GM19023 (cell line): Measurements from ENCODE around the gene ZNF609.

Experiments used
- ATAC-seq: cut with Tn5 transposase; IDR thresholded peaks from one replicate; pipeline ENCODE4 v1.9.1; 2021; ENCODE audit warnings: mild to moderate bottlenecking, moderate library complexity; ENCODE audit not compliant: unreplicated experiment

The ZNF609 gene

GRCh38 chr15:64716452-64716851 is 256.1 kb downstream of the ZNF609 start:
- ATAC-seq, result no peak

- ATAC-seq, result no peak
Observed at GRCh38 chr15:64717130-64717529, 256.8 kb downstream of the ZNF609 start.

GRCh38 chr15:64717735-64718495 is 257.5 kb downstream of the ZNF609 start:
- ATAC-seq, result no peak

GRCh38 chr15:64720188-64720587 is 259.8 kb downstream of the ZNF609 start:
- no peak for ATAC-seq

- ATAC-seq, result no peak
Observed at GRCh38 chr15:64730151-64730550, 269.8 kb downstream of the ZNF609 start.

GRCh38 chr15:64731012-64731804 is 270.8 kb downstream of the ZNF609 start:
- ATAC-seq, result no peak

GRCh38 chr15:64731805-64732151 is 271.4 kb downstream of the ZNF609 start:
- ATAC-seq, result no peak

- no peak for ATAC-seq
Observed at GRCh38 chr15:64732156-64732860, 271.9 kb downstream of the ZNF609 start.
